Lower leg skin (tissue), 3 donors: ENCODE measurements around the gene HMG20A.

Source experiments
- POLR2A ChIP-seq, 2 donors: fragments of 450-650 bp; IDR thresholded peaks; one replicate each; pipeline ENCODE4 v1.6.1; 2016 to 2017; ENCODE audit warnings: antibody characterized with exemption in 2 of 2, mild to moderate bottlenecking in 1 of 2, moderate library complexity in 1 of 2
- TF ChIP-seq, protein P1 (sequence below), 3 donors: fragments of 450-650 bp; IDR thresholded peaks; one replicate each; pipeline ENCODE4 v1.5.1; 2016; ENCODE audit warnings: antibody characterized with exemption in 3 of 3, mild to moderate bottlenecking in 3 of 3, moderate library complexity in 2 of 3

DNA sequence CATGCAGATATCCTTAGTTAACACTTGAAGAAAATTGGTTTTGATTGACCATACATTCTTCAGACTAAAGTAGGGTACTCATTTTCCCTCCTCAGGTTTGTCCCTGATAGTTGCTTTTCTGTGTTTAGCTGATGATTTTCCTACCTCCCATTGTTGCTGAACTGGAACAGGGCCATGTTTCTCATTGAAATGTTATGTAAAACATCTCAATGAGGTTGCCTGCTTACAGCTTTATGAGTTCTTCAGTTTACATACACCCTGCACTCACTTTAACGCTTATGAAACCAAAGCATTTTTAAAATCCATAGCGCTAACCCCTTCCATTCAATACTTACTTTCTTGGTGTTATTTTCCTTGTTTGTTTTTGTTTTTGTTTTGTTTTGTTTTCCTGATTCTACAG, 61.9 kb downstream of the HMG20A start:
- TF ChIP-seq POLR2A (IDR thresholded peaks at IDR 0.05) = no peak
- TF ChIP-seq, protein P1, sequence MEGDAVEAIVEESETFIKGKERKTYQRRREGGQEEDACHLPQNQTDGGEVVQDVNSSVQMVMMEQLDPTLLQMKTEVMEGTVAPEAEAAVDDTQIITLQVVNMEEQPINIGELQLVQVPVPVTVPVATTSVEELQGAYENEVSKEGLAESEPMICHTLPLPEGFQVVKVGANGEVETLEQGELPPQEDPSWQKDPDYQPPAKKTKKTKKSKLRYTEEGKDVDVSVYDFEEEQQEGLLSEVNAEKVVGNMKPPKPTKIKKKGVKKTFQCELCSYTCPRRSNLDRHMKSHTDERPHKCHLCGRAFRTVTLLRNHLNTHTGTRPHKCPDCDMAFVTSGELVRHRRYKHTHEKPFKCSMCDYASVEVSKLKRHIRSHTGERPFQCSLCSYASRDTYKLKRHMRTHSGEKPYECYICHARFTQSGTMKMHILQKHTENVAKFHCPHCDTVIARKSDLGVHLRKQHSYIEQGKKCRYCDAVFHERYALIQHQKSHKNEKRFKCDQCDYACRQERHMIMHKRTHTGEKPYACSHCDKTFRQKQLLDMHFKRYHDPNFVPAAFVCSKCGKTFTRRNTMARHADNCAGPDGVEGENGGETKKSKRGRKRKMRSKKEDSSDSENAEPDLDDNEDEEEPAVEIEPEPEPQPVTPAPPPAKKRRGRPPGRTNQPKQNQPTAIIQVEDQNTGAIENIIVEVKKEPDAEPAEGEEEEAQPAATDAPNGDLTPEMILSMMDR (IDR thresholded peaks at IDR 0.05) = no peak
